ENCODE data around the gene CREB3L1. TPM values are rescaled to one million over a fixed set of nuclear protein-coding genes. Genes with fewer than 3 reads are reported as not detected.
A peak's percentile ranks its signal among the peaks of the same experiment; 100 is the strongest.

CREB3L1 gene
- total and polyA plus RNA-seq, 10 donors, result 0.28 to 8.9 (median 2.8) TPM

GRCh38 chr11:46338988-46339666 lies 61.7 kb downstream of the CREB3L1 start:
- intact Hi-C loops (cut with DNase I; ENCODE audit: low total_unique reads), result no loop called here
- peak overlapping the region in 4 of 8 donors; percentile 29 to 38 (median 34) for H3K27ac ChIP-seq
- TF ChIP-seq POLR2A (IDR thresholded peaks at IDR 0.05), result no peak
- no peak for TF ChIP-seq POLR2AphosphoS5 (IDR thresholded peaks at IDR 0.05)
- TF ChIP-seq, protein P1, sequence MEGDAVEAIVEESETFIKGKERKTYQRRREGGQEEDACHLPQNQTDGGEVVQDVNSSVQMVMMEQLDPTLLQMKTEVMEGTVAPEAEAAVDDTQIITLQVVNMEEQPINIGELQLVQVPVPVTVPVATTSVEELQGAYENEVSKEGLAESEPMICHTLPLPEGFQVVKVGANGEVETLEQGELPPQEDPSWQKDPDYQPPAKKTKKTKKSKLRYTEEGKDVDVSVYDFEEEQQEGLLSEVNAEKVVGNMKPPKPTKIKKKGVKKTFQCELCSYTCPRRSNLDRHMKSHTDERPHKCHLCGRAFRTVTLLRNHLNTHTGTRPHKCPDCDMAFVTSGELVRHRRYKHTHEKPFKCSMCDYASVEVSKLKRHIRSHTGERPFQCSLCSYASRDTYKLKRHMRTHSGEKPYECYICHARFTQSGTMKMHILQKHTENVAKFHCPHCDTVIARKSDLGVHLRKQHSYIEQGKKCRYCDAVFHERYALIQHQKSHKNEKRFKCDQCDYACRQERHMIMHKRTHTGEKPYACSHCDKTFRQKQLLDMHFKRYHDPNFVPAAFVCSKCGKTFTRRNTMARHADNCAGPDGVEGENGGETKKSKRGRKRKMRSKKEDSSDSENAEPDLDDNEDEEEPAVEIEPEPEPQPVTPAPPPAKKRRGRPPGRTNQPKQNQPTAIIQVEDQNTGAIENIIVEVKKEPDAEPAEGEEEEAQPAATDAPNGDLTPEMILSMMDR (IDR thresholded peaks at IDR 0.05 in 8 of 11, conservative IDR thresholded peaks at IDR 0.05 in 3 of 11), result no peak
- 26 to 44% (median 33%) methylated on average over 13 to 16 of the region's 16 CpGs for WGBS, 5 donors
- DNase-seq, result no peak
- H3K36me3 ChIP-seq, result no peaks in the 10 kb centered on the region
- peaks cover 14 to 90% (median 42%) of the 10 kb centered on the region in 6 donors for H3K4me1 ChIP-seq
- peaks cover 0 to 42% (median 6%) of the 10 kb centered on the region in 7 donors for H3K27me3 ChIP-seq (replicated peaks in 1 of 7)
- no peaks in the 10 kb centered on the region for H3K9me3 ChIP-seq
- H3K4me3 ChIP-seq, result peak overlapping the region in 4 of 8 donors; percentile 11 to 48 (median 16)

- peak overlapping the region in 2 of 8 donors; percentile 29 to 36 for H3K27ac ChIP-seq
Observed at GRCh38 chr11:46339816-46340215, 62.4 kb downstream of the CREB3L1 start.

DNA sequence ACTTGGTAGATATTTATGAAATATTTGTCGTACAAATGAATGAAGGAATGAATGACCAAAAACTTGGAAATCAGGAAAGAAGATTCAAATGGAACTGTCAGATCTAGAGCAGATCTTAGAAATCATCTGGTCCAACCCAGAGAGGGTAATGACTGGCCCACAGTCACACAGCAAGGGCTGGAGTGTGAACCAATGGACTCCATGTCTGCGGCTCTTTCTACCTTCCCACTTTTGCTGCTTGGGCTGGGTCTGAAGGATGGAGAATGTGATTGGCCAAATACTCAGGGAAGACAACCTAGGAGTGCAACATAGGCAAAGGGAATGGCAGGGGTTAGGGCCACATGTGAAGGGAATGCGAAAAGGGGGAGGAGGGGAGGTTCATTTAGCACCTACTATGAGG lies 64.0 kb downstream of the CREB3L1 start:
- Histone ChIP-seq H3K4me1 (peaks cover 24 to 94% (median 59%) of the 10 kb centered on the region in 6 donors), H3K4me3 (no peak overlapping the region), H3K27ac (peak overlapping the region in 3 of 8 donors; percentile 46 to 68 (median 47)), H3K27me3 (replicated peaks in 1 of 7) (peaks cover 0 to 22% (median 0%) of the 10 kb centered on the region in 7 donors), H3K9me3 (no peaks in the 10 kb centered on the region), H3K36me3 (no peaks in the 10 kb centered on the region)
- TF ChIP-seq POLR2A (IDR thresholded peaks at IDR 0.05) (no peak), POLR2AphosphoS5 (IDR thresholded peaks at IDR 0.05) (no peak)
- TF ChIP-seq, protein P1 (IDR thresholded peaks at IDR 0.05 in 8 of 11, conservative IDR thresholded peaks at IDR 0.05 in 3 of 11), result no peak
- no peak for DNase-seq
- 91 to 97% (median 93%) methylated on average over 3 of the region's 3 CpGs for WGBS, 5 donors
- intact Hi-C loops (cut with DNase I; ENCODE audit: low total_unique reads), result no loop called here

More at GRCh38 chr11:46339816-46340215, 62.4 kb downstream of the CREB3L1 start:
- 72 to 93% (median 79%) methylated on average over 2 of the region's 2 CpGs for WGBS, 5 donors
- Histone ChIP-seq H3K4me1 (peaks cover 14 to 90% (median 43%) of the 10 kb centered on the region in 6 donors), H3K9me3 (no peaks in the 10 kb centered on the region), H3K27me3 (replicated peaks in 1 of 7) (peaks cover 0 to 35% (median 0%) of the 10 kb centered on the region in 7 donors), H3K4me3 (no peak overlapping the region), H3K36me3 (no peaks in the 10 kb centered on the region)
- TF ChIP-seq, protein P1 (IDR thresholded peaks at IDR 0.05 in 8 of 11, conservative IDR thresholded peaks at IDR 0.05 in 3 of 11), result no peak
- TF ChIP-seq POLR2AphosphoS5 (IDR thresholded peaks at IDR 0.05), result no peak
- no peak for TF ChIP-seq POLR2A (IDR thresholded peaks at IDR 0.05)
- no peak for DNase-seq
- intact Hi-C loops (cut with DNase I; ENCODE audit: low total_unique reads), result no loop called here

DNA sequence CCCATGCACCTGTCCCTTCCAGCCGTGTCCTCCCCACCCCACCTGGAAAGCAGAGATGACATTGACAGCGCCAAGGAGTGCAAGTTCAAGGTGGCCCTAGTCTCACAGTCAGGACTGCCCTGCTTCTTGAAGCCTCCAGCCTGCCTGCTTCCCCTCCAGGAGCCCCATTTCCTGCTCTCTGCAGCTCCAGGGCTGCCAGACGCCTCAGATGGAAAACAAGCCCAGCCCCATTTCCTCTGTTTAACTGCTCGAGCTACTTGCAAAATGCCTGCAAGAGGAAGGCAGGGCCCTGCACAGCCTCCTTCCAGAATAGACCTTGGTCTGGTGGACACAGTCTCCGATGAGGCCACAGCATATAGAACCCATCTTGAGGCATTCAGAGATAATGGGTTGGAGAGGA lies 64.8 kb downstream of the CREB3L1 start:
- TF ChIP-seq POLR2AphosphoS5 (IDR thresholded peaks at IDR 0.05) (peak in 1 of 3 donors; percentile 37), POLR2A (IDR thresholded peaks at IDR 0.05) (no peak)
- TF ChIP-seq, protein P1 (IDR thresholded peaks at IDR 0.05 in 8 of 11, conservative IDR thresholded peaks at IDR 0.05 in 3 of 11), result no peak
- Histone ChIP-seq H3K36me3 (no peaks in the 10 kb centered on the region), H3K9me3 (no peaks in the 10 kb centered on the region), H3K27ac (peak overlapping the region in 5 of 8 donors; percentile 13 to 68 (median 46)), H3K27me3 (replicated peaks in 1 of 7) (peaks cover 0 to 16% (median 0%) of the 10 kb centered on the region in 7 donors), H3K4me1 (peaks cover 30 to 92% (median 61%) of the 10 kb centered on the region in 6 donors), H3K4me3 (no peak overlapping the region)
- intact Hi-C loops (cut with DNase I; ENCODE audit: low total_unique reads), result no loop called here
- WGBS, 5 donors, result 12 to 22% (median 15%) methylated on average over 5 of the region's 5 CpGs
- no peak for DNase-seq
